IMR-90 (cell line): ENCODE data around the gene RHOT1. TPM values are rescaled to one million over a fixed set of nuclear protein-coding genes. Genes with fewer than 3 reads are reported as not detected.

Experiments used
- ATAC-seq: fragments of 200-7000 bp; cut with Tn5 transposase; 2 replicates; pipeline ENCODE4 v1.9.1; 2020; ENCODE audit warnings: low read depth, mild to moderate bottlenecking, moderate library complexity
- BruUV-seq: library from RNA; stranded (reverse); fragments of 400-500 nt; replicated peaks from 2 replicates; lab custom pipeline; 2021; lab: Mats Ljungman, UMichigan
- CTCF ChIA-PET: fragments of 300-600 bp; formaldehyde crosslinking; extraction: SDS; loops from one replicate; lab custom pipeline; 2021; ENCODE audit warnings: antibody characterized with exemption; lab: Yijun Ruan, JAX
- POLR2A ChIA-PET: fragments of 300-600 bp; sonication (Branson Sonifier 250); formaldehyde crosslinking; loops from one replicate; lab custom pipeline; 2022; ENCODE audit warnings: antibody characterized with exemption; ENCODE audit not compliant: unreplicated experiment; lab: Charles Lee
- DNase-seq: peaks from one replicate; pipeline ENCODE4 v3.0.0; 2013
- H2AFZ ChIP-seq: replicated peaks from 2 replicates; pipeline ENCODE3; 2013; ENCODE audit warnings: low read length, mild to moderate bottlenecking; ENCODE audit not compliant: poor library complexity
- H2AK5ac ChIP-seq: 2 replicates; pipeline ENCODE4 v1.6.1; 2013; ENCODE audit warnings: low read depth, low read length, inconsistent platforms
- H2AK9ac ChIP-seq: replicated peaks from 2 replicates; pipeline ENCODE3; 2013; ENCODE audit warnings: mild to moderate bottlenecking, low read depth, low read length, moderate library complexity; ENCODE audit not compliant: poor library complexity
- H2BK120ac ChIP-seq: 2 replicates; pipeline ENCODE4 v1.6.1; 2013; ENCODE audit warnings: low read depth, low read length, inconsistent platforms
- H2BK15ac ChIP-seq: 3 replicates; pipeline ENCODE4 v1.6.1; 2013; ENCODE audit warnings: low read depth, low read length, inconsistent platforms
- H2BK20ac ChIP-seq: 2 replicates; pipeline ENCODE4 v1.6.1; 2013; ENCODE audit warnings: low read depth, mild to moderate bottlenecking, inconsistent platforms, low read length, moderate library complexity
- H2BK5ac ChIP-seq: 2 replicates; pipeline ENCODE4 v1.6.1; 2013; ENCODE audit warnings: mild to moderate bottlenecking, low read depth, low read length, inconsistent platforms; ENCODE audit not compliant: poor library complexity, severe bottlenecking
- H3K14ac ChIP-seq: replicated peaks from 2 replicates; pipeline ENCODE4 v1.6.1; 2013; ENCODE audit warnings: low read depth, low read length, inconsistent platforms
- H3K18ac ChIP-seq: 2 replicates; pipeline ENCODE4 v1.6.1; 2013; ENCODE audit warnings: low read depth, low read length, control low read depth
- H3K23ac ChIP-seq: 2 replicates; pipeline ENCODE4 v1.6.1; 2013; ENCODE audit warnings: low read depth, low read length, inconsistent platforms
- H3K27ac ChIP-seq: 2 replicates; pipeline ENCODE4 v1.5.1; 2013; ENCODE audit warnings: mild to moderate bottlenecking, control low read depth, low read length; ENCODE audit not compliant: insufficient read depth
- H3K27me3 ChIP-seq: 2 replicates; pipeline ENCODE4 v1.6.1; 2013; ENCODE audit warnings: low read length; ENCODE audit not compliant: control insufficient read depth, insufficient read depth
- H3K36me3 ChIP-seq: 2 replicates; pipeline ENCODE4 v1.6.1; 2013; ENCODE audit warnings: low read length, mixed read lengths; ENCODE audit not compliant: control insufficient read depth, insufficient read depth
- H3K4ac ChIP-seq: 2 replicates; pipeline ENCODE4 v1.6.1; 2013; ENCODE audit warnings: low read depth, low read length, inconsistent platforms
- H3K4me1 ChIP-seq: 2 replicates; pipeline ENCODE4 v1.6.1; 2013; ENCODE audit warnings: low read length, mixed read lengths; ENCODE audit not compliant: control insufficient read depth, insufficient read depth
- H3K4me2 ChIP-seq: 2 replicates; pipeline ENCODE4 v1.6.1; 2013; ENCODE audit warnings: low read depth, mild to moderate bottlenecking, control low read depth, low read length, moderate library complexity
- H3K4me3 ChIP-seq: 2 replicates; pipeline ENCODE4 v1.5.1; 2013; ENCODE audit warnings: low read depth, mild to moderate bottlenecking, control low read depth, low read length, moderate library complexity; ENCODE audit not compliant: insufficient read depth
- H3K56ac ChIP-seq: 2 replicates; pipeline ENCODE4 v1.6.1; 2013; ENCODE audit warnings: low read length, inconsistent platforms; ENCODE audit not compliant: insufficient read depth; ENCODE audit errors: extremely low read depth
- H3K79me1 ChIP-seq, 2 experiments: 2 replicates each; pipeline ENCODE4 v1.6.1; 2013; ENCODE audit warnings: low read length in 2 of 2, inconsistent platforms in 1 of 2, low read depth in 1 of 2
- H3K9ac ChIP-seq: 2 replicates; pipeline ENCODE4 v1.6.1; 2013; ENCODE audit warnings: low read depth, low read length, control low read depth
- H3K9me1 ChIP-seq: 2 replicates; pipeline ENCODE4 v1.6.1; 2013; ENCODE audit warnings: low read length, inconsistent platforms; ENCODE audit not compliant: insufficient read depth
- H3K9me3 ChIP-seq: 2 replicates; pipeline ENCODE4 v1.6.1; 2013; ENCODE audit warnings: low read length; ENCODE audit not compliant: control insufficient read depth, insufficient read depth
- H4K20me1 ChIP-seq: 2 replicates; pipeline ENCODE4 v1.6.1; 2013; ENCODE audit warnings: low read length, inconsistent platforms; ENCODE audit not compliant: insufficient read depth
- H4K5ac ChIP-seq: 2 replicates; pipeline ENCODE4 v1.6.1; 2013; ENCODE audit warnings: mild to moderate bottlenecking, low read depth, low read length, control low read depth
- H4K8ac ChIP-seq, 2 experiments: 2 replicates each; pipeline ENCODE4 v1.6.1; 2013; ENCODE audit warnings: low read depth in 2 of 2, low read length in 2 of 2, control low read depth in 1 of 2, inconsistent platforms in 1 of 2
- H4K91ac ChIP-seq: 2 replicates; pipeline ENCODE4 v1.6.1; 2013; ENCODE audit warnings: low read depth, low read length, inconsistent platforms; ENCODE audit not compliant: insufficient read depth
- CEBPB ChIP-seq: IDR thresholded peaks from 2 replicates; pipeline ENCODE4 v1.6.1; 2012; ENCODE audit warnings: low read depth, low read length, improper control_type of control experiment
- CHD1 ChIP-seq: IDR thresholded peaks from 2 replicates; pipeline ENCODE4 v1.6.1; 2012; ENCODE audit warnings: low read depth, low read length, improper control_type of control experiment
- FOS ChIP-seq: fragments of 150-350 bp; IDR thresholded peaks from 2 replicates; pipeline ENCODE4 v1.6.1; 2016; ENCODE audit warnings: low read depth, low read length
- MAFK ChIP-seq: IDR thresholded peaks from 2 replicates; pipeline ENCODE4 v1.6.1; 2012; ENCODE audit warnings: low read depth, low read length, improper control_type of control experiment
- POLR2A ChIP-seq: IDR thresholded peaks from 2 replicates; pipeline ENCODE4 v1.6.1; 2012; ENCODE audit warnings: mild to moderate bottlenecking, low read depth, low read length
- WGBS, 2 experiments: methylation state at CpG; one replicate each; pipeline versions ENCODE4 v1.1.5 to v1.1.7; 2013; ENCODE audit warnings: missing lambda C conversion rate in 2 of 2; ENCODE audit not compliant: insufficient read length in 1 of 2; ENCODE audit errors: extremely low coverage in 2 of 2; 5-methylcytosine and 5-hydroxymethylcytosine counted together
- dilution Hi-C: fragments of 300-500 bp; cut with HindIII; formaldehyde crosslinking; loops from one replicate; pipeline ENCODE4 v1.14.3; 2018; ENCODE audit warnings: low sequenced_read_pairs; ENCODE audit not compliant: unreplicated experiment
- in situ Hi-C: fragments of 300-500 bp; cut with MboI; formaldehyde crosslinking; loops from 3 replicates; pipeline ENCODE4 v1.14.3; 2019; ENCODE audit warnings: low sequenced_read_pairs, inconsistent platforms, mixed read lengths
- intact Hi-C: fragments of 100-400 bp; cut with micrococcal nuclease; formaldehyde crosslinking; loops from 2 replicates; pipeline ENCODE4 v1.10.0; 2022
- polyA plus RNA-seq, 3 experiments: library from polyadenylated mRNA; depleted of rRNA; stranded (reverse); fragments of >200 nt; gene quantifications; 2 replicates each; pipeline ENCODE4 v1.2.3, GENCODE V29; 2012; ENCODE audit warnings: low replicate concordance in 1 of 3
- total RNA-seq: library from RNA; depleted of rRNA; stranded (reverse); fragments of >200 nt; gene quantifications from 2 replicates; pipeline ENCODE4 v1.2.3, GENCODE V29; 2012
- TF ChIP-seq, protein P1 (sequence below): fragments of 150-350 bp; IDR thresholded peaks from 2 replicates; pipeline ENCODE4 v1.6.1; 2017; ENCODE audit warnings: mild to moderate bottlenecking, antibody characterized with exemption, low read length, low read depth

Gene RHOT1
- total and polyA plus RNA-seq, 2 of the 4 experiments (the other 2 are of a cell fraction): 27.4 to 27.6 TPM

DNA sequence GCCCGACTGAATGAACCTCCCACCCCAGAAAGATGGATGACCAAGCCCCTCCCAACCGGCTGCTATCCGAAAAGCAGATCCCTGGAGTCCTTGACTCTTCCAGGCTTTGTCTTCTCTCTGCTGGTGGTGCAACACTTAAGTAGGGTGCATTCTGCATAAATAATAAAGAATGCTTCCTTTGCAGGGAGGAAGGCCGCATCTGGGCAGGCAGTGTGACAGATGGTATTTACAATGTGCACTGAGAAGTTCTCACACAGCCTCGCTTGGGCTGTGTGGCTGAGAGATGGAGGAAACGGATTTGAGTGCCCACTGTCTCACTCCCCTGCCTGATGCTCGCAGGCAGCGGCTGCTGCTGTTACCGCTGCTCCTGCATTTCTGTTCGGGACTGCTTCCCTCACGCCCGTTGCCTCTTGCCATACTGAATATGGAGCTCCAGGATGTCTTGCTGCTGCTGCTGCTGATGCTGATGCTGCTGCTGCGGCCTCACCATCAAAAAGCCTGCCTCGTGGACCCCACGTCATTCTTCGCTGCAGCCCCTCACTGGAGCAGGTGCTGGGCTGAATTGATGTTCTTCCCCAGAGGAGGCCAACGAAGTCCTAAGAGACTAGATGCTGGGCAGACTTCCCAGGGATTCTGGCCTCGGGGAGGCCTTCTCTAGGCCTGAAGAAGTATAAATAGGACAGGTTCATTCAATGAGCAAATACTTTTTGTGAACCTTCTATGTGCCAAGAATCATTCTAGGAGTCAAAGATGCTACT is 116.3 kb downstream of the RHOT1 start (continued):
- no peak for TF ChIP-seq FOS

DNA sequence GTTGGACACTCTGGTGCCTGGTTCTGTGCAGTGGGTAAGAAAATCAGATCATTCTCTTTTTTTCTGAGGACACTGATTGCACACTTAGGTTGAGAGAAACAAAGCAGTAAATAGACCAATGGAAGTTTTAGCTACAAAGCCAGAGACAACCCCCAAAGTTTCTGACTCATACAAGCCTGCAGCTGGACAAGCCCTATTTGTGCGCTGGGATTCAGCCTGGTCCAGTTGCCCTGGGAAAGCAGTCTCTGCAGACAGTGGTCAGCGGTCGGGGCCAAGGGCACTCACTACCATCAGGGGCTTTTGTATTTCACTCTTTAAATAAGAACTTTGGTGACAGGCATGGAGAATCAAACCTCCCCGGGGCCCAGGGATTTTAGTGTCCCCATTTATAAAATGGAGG is 117.3 kb downstream of the RHOT1 start:
- Histone ChIP-seq H3K4me1 (peaks cover 6% of the 10 kb centered on the region; the same call in 1 of the 2 replicates), H3K27ac (no peak overlapping the region), H3K14ac (no peak overlapping the region), H2BK15ac (no peak overlapping the region), H3K36me3 (no peaks in the 10 kb centered on the region), H4K20me1 (no peaks in the 10 kb centered on the region), H2AK5ac (no peak overlapping the region), H3K79me1 (no peaks in the 10 kb centered on the region), H4K5ac (no peak overlapping the region), H3K27me3 (peaks cover 42% of the 10 kb centered on the region), H3K9me3 (no peaks in the 10 kb centered on the region), H3K4me3 (no peak overlapping the region), H2BK5ac (no peak overlapping the region), H4K91ac (no peak overlapping the region), H3K9me1 (peaks cover 3% of the 10 kb centered on the region; the same call in 1 of the 2 replicates), H3K23ac (no peak overlapping the region), H2BK20ac (no peak overlapping the region), H2BK120ac (no peak overlapping the region), H2AK9ac (no peak overlapping the region), H3K4ac (no peak overlapping the region), H3K9ac (no peak overlapping the region), H2AFZ (no peak overlapping the region), H3K56ac (no peak overlapping the region), H4K8ac (no peak overlapping the region), H3K18ac (no peak overlapping the region), H3K4me2 (no peak overlapping the region)
- intact Hi-C loops: loop anchor here (10.0 kb wide), 1 partner anchor 185 kb away; the partner anchor contains the start of gene PSMD11
- in situ Hi-C loops: no loop called here
- ChIA-PET POLR2A (no interaction called here), CTCF (no interaction called here)
- WGBS, 2 experiments: no CpG with 5 or more reads among the region's 4 CpGs
- ATAC-seq (peak; percentile 93), DNase-seq (peak; percentile 82)
- dilution Hi-C loops: no loop called here
- no peak for TF ChIP-seq CHD1
- no peak for TF ChIP-seq MAFK
- TF ChIP-seq POLR2A: no peak
- 0 out of 2 replicates have a peak, but pooled peaks have one; percentile 31 for TF ChIP-seq FOS
- TF ChIP-seq CEBPB: 0 out of 2 replicates have a peak, but pooled peaks have one; percentile 2
- TF ChIP-seq, protein P1, sequence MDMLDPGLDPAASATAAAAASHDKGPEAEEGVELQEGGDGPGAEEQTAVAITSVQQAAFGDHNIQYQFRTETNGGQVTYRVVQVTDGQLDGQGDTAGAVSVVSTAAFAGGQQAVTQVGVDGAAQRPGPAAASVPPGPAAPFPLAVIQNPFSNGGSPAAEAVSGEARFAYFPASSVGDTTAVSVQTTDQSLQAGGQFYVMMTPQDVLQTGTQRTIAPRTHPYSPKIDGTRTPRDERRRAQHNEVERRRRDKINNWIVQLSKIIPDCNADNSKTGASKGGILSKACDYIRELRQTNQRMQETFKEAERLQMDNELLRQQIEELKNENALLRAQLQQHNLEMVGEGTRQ: no peak
- no TSS peak for BruUV-seq
